HFFc6 (cell line): ENCODE data around the gene BMP7. TPM values are rescaled to one million over a fixed set of nuclear protein-coding genes. Genes with fewer than 3 reads are reported as not detected.

ENCODE experiments used
- DNase-seq: peaks from one replicate; pipeline ENCODE4 v3.0.0-alpha.2; 2018
- H3K27ac Mint-ChIP-seq: 2 replicates; pipeline ENCODE4 v1.8.0; 2020; ENCODE audit warnings: mild to moderate bottlenecking, mixed read lengths
- H3K27me3 Mint-ChIP-seq: 2 replicates; pipeline ENCODE4 v1.8.0; 2021; ENCODE audit warnings: mild to moderate bottlenecking, moderate library complexity, mixed read lengths; ENCODE audit not compliant: insufficient read depth
- H3K36me3 Mint-ChIP-seq: 2 replicates; pipeline ENCODE4 v1.8.0; 2021; ENCODE audit warnings: low read depth, mixed read lengths
- H3K4me1 Mint-ChIP-seq: 2 replicates; pipeline ENCODE4 v1.8.0; 2020; ENCODE audit warnings: low read depth, mixed read lengths
- H3K4me3 Mint-ChIP-seq: 2 replicates; pipeline ENCODE4 v1.8.0; 2020; ENCODE audit warnings: mild to moderate bottlenecking, moderate library complexity, mixed read lengths
- H3K9me3 Mint-ChIP-seq: 2 replicates; pipeline ENCODE4 v1.8.0; 2020; ENCODE audit warnings: mild to moderate bottlenecking, mixed read lengths
- total RNA-seq, 6 experiments: library from RNA; stranded (reverse); fragmentation: NEBNext Ultra II Directional; extraction: Animal tissue kit (Norgen Biotek cat#: 25700); gene quantifications; 2 replicates in 1 of 6; 3 replicates in 5 of 6; pipeline ENCODE4 v1.2.3, GENCODE V29; 2021
- TF ChIP-seq, protein P1 (sequence below): fragments of 200-600 bp; sonication (generic); IDR thresholded peaks from 2 replicates; pipeline ENCODE4 v1.5.0; 2021; ENCODE audit warnings: antibody characterized with exemption, mild to moderate bottlenecking

Gene BMP7
- total RNA-seq, 6 experiments from 2014 or later, result not detected

DNA sequence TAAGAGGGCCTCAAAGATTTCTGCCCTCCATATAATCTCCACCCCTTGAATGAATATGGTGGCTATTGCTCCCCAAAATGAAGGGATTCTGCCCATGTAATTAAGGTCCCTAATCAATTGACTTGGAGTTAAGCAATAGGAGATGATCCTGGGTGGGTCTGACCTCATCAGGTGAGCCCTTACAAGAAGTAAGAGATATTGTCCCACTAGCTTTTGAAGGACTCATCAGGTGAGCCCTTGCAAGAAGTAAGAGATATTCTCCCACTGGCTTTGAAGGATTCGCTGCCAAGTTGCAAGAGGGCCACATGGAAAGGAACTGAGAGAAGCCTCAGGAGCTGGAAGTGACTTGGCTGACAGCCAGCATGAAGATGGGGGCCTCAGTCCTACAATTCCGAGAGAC lies 103.4 kb downstream of the BMP7 start:
- peaks cover 10% of the 10 kb centered on the region; the same call in 1 of the 2 replicates for H3K36me3 Mint-ChIP-seq
- no peak overlapping the region for H3K4me3 Mint-ChIP-seq
- peaks cover 14% of the 10 kb centered on the region for H3K27me3 Mint-ChIP-seq
- TF ChIP-seq, protein P1, sequence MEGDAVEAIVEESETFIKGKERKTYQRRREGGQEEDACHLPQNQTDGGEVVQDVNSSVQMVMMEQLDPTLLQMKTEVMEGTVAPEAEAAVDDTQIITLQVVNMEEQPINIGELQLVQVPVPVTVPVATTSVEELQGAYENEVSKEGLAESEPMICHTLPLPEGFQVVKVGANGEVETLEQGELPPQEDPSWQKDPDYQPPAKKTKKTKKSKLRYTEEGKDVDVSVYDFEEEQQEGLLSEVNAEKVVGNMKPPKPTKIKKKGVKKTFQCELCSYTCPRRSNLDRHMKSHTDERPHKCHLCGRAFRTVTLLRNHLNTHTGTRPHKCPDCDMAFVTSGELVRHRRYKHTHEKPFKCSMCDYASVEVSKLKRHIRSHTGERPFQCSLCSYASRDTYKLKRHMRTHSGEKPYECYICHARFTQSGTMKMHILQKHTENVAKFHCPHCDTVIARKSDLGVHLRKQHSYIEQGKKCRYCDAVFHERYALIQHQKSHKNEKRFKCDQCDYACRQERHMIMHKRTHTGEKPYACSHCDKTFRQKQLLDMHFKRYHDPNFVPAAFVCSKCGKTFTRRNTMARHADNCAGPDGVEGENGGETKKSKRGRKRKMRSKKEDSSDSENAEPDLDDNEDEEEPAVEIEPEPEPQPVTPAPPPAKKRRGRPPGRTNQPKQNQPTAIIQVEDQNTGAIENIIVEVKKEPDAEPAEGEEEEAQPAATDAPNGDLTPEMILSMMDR, result no peak
- H3K9me3 Mint-ChIP-seq, result peaks cover 11% of the 10 kb centered on the region; the same call in 1 of the 2 replicates
- no peak for DNase-seq
- peaks cover 5% of the 10 kb centered on the region; the same call in 1 of the 2 replicates for H3K4me1 Mint-ChIP-seq
- no peak overlapping the region for H3K27ac Mint-ChIP-seq

GRCh38 chr20:57162362-57162652 lies 104.1 kb downstream of the BMP7 start:
- Mint-ChIP-seq H3K27ac (no peak overlapping the region), H3K36me3 (peaks cover 10% of the 10 kb centered on the region; the same call in 1 of the 2 replicates), H3K4me1 (peaks cover 5% of the 10 kb centered on the region; the same call in 1 of the 2 replicates), H3K27me3 (peaks cover 17% of the 10 kb centered on the region), H3K4me3 (no peak overlapping the region), H3K9me3 (peaks cover 11% of the 10 kb centered on the region; the same call in 1 of the 2 replicates)
- DNase-seq, result no peak
- TF ChIP-seq, protein P1, result no peak

DNA sequence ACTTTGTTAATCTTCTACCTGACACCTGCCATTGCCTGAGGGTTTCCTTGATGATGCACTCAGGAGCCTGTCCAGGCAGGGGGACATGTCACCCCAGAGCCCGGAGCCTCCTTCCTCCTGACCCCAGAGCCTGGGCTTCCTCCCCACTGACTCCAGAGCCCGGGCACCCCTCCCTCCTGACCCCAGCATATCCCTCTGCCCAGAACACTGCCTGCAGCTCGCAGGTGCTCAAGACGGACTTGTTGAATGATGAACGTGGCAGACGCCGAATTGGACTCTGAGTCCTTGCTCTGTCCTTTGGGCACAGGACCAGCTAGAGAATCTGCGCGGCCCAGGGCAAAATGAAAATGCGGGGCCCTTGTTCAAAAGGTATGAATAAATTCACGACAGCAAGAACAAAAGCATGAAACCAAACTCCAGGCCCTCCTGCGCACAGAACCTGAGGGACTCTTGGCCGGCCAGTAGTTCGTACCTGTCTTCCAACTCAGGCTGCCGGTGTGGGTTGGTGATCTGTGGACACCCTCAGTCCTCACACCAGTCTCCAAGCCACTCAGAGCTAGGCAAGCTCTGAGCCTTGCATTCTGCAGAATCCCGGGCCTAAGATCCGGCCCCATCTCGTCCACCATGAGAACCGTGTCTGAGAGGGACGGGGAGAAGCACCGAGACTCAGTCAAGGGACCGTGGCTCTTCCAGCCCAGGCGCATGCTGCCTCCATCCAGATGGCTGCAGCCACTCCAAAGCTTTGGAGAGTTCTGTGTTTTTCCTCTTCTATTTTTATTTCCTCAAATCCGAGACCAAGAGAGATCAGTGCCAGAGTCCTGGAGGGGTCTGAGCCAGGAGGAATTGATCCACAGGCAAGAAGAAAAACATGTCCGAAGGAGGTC lies 104.7 kb downstream of the BMP7 start:
- Mint-ChIP-seq H3K9me3 (peaks cover 11% of the 10 kb centered on the region; the same call in 1 of the 2 replicates), H3K27me3 (peaks cover 17% of the 10 kb centered on the region), H3K4me1 (no peaks in the 10 kb centered on the region; the same call in 1 of the 2 replicates), H3K4me3 (no peak overlapping the region), H3K36me3 (peaks cover 10% of the 10 kb centered on the region; the same call in 1 of the 2 replicates), H3K27ac (no peak overlapping the region)
- no peak for DNase-seq
- TF ChIP-seq, protein P1, result no peak

GRCh38 chr20:57160985-57161384 lies 105.5 kb downstream of the BMP7 start:
- Mint-ChIP-seq H3K9me3 (peaks cover 11% of the 10 kb centered on the region; the same call in 1 of the 2 replicates), H3K27me3 (peaks cover 21% of the 10 kb centered on the region), H3K4me3 (no peak overlapping the region), H3K4me1 (no peaks in the 10 kb centered on the region), H3K36me3 (peaks cover 10% of the 10 kb centered on the region; the same call in 1 of the 2 replicates), H3K27ac (no peak overlapping the region)
- no peak for DNase-seq
- TF ChIP-seq, protein P1, result no peak

DNA sequence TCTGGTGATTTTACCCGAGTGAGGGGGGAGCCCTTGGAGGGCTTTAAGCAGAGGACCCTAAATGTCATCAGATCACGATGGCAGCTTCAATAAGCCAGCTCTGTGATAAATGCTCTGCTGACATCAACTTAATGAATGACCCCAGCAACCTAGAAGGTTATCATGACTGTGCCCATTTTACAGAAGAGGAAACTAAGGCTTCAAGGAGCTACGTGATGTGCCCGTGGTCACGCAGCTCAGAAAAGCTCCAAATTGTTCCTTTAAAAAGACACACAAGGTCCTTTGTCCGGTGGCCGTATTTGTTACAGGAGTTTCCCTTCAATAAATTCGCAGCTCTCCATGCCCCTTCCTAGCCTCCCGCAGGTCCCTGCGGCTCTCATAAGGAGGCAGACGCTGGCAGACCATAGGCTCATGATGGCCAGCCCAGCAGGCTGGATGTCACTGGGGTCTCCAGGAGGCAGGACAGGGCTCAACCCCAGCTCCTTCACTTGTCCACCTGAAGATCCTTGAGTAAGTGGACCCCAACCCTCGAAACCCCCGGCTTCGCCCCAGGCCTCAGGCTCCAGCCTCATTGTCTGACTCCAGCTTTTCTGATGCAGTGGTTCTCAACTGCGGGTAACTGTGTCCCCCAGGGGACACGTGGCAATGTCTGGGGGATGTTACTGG lies 106.4 kb downstream of the BMP7 start:
- Mint-ChIP-seq H3K27ac (no peak overlapping the region), H3K4me1 (no peaks in the 10 kb centered on the region), H3K4me3 (no peak overlapping the region), H3K36me3 (peaks cover 6% of the 10 kb centered on the region; the same call in 1 of the 2 replicates), H3K27me3 (peaks cover 19% of the 10 kb centered on the region), H3K9me3 (peaks cover 11% of the 10 kb centered on the region; the same call in 1 of the 2 replicates)
- TF ChIP-seq, protein P1, result no peak
- no peak for DNase-seq
